Head of caudate nucleus (tissue), 42 donors: ENCODE data around the gene TTC3.
"Not testable (repeated sequence)": the region's sequence is repeated elsewhere in the genome, so short reads cannot be mapped to it uniquely, and the experiment has no call there.

ENCODE experiments used
- DNase-seq, 42 donors: peaks; one replicate each; pipeline versions ENCODE4 v3.0.0 to v3.0.0-alpha.2; 2020 to 2021; ENCODE audit warnings: mixed read lengths in 7 of 42
- intact Hi-C: fragments of 100-400 bp; cut with DNase I; formaldehyde crosslinking; loops from one replicate; pipeline ENCODE4 v1.15.0; 2022

Gene TTC3

DNA sequence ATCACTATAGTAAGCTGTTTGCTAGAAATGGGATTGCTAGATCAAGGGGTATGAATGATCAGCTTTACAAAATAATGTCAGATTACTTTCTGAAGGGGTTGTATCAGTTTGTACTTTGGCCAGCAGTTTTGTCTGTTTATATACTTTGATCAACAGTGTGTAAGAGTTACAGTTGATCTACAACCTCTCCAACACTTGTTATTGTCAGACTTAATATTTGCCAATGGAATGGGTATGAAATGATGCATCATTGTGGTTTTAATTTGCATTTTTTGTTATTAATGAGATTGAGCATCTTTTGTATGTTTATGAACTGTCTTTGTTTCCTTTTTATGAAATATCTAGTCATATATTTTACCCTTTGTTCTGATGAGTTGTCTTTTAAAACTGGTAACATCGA lies 4.3 kb downstream of the TTC3 start:
- no peak for DNase-seq
- intact Hi-C loops = loop anchor here (10.0 kb wide), 1 partner anchor 487 kb away; no protein-coding TSS in a partner anchor

DNA sequence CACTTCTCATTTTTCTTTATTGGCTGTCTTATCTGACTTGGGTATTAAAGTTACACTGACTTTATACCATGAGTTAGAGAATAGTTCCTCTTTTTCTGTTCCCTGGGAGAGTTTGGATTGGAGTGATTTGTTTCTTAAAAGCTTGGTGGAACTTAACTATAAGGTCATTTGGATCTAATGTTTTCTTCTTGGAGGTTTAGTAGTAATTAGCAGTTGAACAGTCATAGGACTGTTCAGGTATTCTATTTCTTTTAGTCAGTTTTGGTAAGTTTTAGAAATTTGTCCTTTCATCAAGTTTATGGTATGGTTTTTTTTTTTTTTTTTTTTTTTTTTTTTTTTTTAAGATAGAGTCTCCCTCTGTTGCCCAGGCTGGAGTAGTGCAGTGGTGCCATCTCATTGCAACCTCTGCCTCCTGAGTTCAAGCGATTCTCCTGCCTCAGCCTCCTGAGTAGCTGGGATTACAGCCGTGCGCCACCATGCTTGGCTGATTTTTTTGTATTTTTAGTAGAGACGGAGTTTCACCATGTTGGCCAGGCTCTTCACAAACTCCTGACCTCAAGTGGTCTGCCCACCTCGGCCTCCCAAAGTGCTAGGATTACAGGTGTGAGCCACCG lies 6.3 kb downstream of the TTC3 start:
- intact Hi-C loops = loop anchor here (10.0 kb wide), 1 partner anchor 485 kb away; no protein-coding TSS in a partner anchor
- no peak for DNase-seq

DNA sequence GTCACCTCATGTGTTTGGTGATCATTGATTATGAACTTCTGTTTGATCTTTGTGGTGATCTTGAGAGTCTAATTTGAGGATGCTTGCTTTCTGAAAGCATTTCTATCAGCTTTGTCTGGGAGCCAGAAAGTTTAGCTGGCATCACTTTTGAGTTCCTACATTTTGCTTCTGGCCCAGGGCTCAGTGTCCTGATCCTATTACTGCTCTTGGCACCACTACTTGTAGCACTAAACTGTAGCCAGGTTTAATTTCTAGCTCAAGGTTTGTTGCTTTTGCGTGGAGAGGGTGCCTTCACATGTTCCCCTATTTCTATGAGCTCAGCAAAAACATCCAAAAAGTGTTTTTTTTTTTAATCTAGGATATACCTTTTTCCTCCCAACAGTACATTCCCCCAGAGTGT lies 9.3 kb downstream of the TTC3 start:
- DNase-seq = no peak
- intact Hi-C loops = no loop called here

DNA sequence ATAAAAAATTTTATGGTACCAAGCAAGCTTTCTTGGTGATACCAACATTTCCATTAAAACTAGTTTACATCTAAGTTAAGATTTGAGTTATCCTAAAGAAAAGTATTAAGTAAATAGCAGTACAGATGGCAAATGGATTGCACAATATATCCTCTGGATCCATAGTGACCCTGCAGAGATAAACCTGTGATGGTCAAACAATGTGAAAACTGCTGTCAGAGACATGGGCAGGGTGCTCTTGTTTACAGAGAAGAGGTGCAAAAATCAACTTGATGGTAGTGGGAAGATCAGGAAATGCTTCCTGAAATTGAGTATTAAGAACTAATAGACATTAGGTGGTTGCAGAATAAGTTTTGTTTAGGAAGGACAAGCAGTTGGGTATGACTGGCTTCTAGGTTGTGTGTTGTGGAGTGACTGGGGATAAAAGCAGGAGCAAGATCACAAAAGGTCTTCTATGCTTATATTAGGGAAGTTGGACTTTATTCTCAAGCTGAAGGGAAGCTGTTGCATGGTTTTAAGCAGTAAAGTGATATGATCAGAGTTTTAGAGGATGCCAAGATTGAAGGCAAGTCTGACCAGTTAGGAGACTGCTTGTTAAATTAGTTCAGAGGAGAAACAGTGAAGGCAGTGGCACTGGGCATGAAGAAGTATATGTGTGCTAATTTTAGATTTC lies 9.9 kb downstream of the TTC3 start:
- no peak for DNase-seq
- intact Hi-C loops = no loop called here

GRCh38 chr21:37085726-37086125 lies 12.7 kb downstream of the TTC3 start:
- intact Hi-C loops = no loop called here
- no peak for DNase-seq

DNA sequence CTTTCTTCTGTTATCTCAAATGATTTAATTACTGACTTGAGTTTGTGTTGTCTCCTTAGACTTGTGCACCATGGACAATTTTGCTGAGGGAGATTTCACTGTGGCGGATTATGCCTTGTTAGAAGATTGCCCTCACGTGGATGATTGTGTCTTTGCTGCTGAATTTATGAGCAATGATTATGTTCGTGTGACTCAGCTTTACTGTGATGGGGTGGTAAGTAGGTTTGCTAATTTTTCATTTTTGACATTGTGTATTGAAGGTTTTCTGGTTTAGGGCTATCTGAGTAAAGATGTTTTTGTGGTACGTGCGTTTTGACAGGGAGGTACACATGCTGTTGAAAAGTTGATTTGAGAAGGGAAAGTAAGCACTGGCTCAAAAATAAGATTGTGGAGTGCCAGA lies 14.1 kb downstream of the TTC3 start:
- DNase-seq = peak in 21 of 42 donors; percentile 19 to 70 (median 35)
- intact Hi-C loops = no loop called here

GRCh38 chr21:37088186-37088735 lies 15.2 kb downstream of the TTC3 start:
- intact Hi-C loops = no loop called here
- no peak for DNase-seq

- no peak for DNase-seq
- intact Hi-C loops = no loop called here
Observed at GRCh38 chr21:37093977-37094376, 20.9 kb downstream of the TTC3 start.

- intact Hi-C loops = no loop called here
- DNase-seq = no peak
Observed at GRCh38 chr21:37095821-37096220, 22.8 kb downstream of the TTC3 start.

- intact Hi-C loops = no loop called here
- no peak for DNase-seq
Observed at GRCh38 chr21:37098751-37099150, 25.7 kb downstream of the TTC3 start.

GRCh38 chr21:37100316-37100715 lies 27.3 kb downstream of the TTC3 start:
- DNase-seq = no peak
- intact Hi-C loops = no loop called here

- DNase-seq = no peak
- intact Hi-C loops = no loop called here
Observed at GRCh38 chr21:37101384-37101783, 28.3 kb downstream of the TTC3 start.

- intact Hi-C loops, DNase-seq: not testable (repeated sequence)
Observed at GRCh38 chr21:37102746-37103145, 29.7 kb downstream of the TTC3 start.

- intact Hi-C loops = no loop called here
- DNase-seq = no peak
Observed at GRCh38 chr21:37106998-37107397, 33.9 kb downstream of the TTC3 start.

GRCh38 chr21:37111029-37111428 lies 38.0 kb downstream of the TTC3 start:
- intact Hi-C loops, DNase-seq: not testable (repeated sequence)

GRCh38 chr21:37114301-37114700 lies 41.2 kb downstream of the TTC3 start:
- DNase-seq, intact Hi-C loops: not testable (repeated sequence)

- DNase-seq, intact Hi-C loops: not testable (repeated sequence)
Observed at GRCh38 chr21:37116459-37116858, 43.4 kb downstream of the TTC3 start.

GRCh38 chr21:37117204-37117603 lies 44.1 kb downstream of the TTC3 start:
- DNase-seq = no peak
- intact Hi-C loops = no loop called here

DNA sequence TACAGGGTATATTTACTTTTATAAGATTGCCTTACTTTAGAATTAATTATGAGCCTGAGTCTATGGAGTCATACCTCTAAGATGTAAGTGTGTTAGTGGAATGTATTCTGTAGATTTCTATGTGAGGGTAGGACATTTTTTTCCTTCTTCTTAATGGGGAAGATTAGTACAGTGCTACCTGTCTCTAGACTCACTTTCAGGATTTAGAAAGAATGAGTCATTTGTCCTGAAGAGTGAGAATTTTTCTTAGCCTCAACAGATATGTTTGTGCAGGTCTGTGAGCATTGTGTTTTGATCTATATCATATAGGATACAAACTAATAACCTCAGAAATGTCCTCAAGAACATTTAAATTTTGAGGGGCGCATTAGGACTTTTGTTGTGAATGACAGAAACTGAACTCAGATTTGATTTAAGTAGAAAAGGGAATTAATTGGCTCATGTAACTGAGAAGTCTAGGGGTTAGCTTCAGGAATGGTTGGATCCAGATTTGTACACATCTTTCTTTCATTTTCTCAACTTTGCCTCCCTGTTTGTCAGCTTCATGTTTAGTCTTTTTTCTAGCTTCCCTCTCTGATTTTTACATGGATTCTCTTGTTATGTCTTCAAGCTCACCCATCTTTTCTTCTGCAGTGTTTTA lies 45.3 kb downstream of the TTC3 start:
- no peak for DNase-seq
- intact Hi-C loops = no loop called here
